GM21723 (cell line): ENCODE results near the gene MOK.

Source experiments
- ATAC-seq: cut with Tn5 transposase; IDR thresholded peaks from one replicate; pipeline ENCODE4 v1.9.1; 2021; ENCODE audit warnings: mild to moderate bottlenecking, moderate library complexity; ENCODE audit not compliant: unreplicated experiment

MOK gene

DNA sequence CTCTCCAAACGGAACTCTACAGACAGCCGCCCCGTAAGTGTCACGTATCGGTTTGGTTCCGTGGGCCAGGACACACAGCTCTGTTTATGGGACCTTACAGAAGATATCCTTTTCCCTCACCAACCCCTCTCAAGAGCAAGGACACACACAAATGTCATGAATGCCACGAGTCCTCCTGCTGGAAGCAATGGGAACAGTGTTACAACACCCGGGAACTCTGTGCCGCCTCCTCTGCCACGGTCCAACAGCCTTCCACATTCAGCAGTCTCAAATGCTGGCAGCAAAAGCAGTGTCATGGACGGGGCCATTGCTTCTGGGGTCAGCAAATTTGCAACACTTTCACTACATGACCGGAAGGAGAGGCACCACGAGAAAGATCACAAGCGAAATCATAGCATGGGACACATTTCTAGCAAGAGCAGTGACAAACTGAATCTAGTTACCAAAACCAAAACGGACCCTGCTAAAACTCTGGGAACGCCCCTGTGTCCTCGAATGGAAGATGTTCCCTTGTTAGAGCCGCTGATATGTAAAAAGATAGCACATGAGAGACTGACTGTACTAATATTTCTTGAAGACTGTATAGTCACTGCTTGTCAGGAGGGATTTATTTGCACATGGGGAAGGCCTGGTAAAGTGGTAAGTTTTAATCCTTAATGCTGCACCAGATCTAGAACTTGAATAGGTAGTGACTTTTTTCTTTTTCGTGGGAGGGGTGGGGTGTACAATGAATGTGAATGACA is 95.6 kb downstream of the MOK start:
- ATAC-seq = no peak

- no peak for ATAC-seq
Measured at GRCh38 chr14:102208741-102209140, 96.2 kb downstream of the MOK start.

DNA sequence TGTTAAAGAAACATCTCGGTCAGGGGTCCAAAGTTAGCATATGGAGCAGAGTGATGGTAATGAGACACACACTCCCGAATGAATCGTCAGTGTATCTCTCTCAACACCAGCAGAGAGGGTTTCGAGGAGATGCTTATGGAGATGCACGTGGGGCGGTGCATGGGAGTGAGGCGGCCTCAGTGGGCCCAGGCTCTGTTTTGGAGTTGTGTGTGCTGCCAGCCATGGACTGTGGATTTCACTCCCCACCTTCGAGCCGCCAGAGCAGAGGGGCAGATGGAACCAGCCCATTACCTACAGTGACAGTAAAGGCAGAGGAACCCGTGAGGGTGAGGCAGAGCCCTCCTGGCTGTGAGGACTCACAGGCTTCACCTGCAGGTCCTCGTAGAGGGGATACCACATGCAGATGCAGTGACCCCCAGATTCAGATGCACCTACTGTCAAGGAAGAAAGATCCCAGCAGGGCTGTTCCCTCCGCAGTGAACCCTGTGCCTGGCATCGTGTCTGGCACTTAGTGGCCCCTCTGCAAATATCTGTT is 97.1 kb downstream of the MOK start:
- no peak for ATAC-seq

GRCh38 chr14:102206918-102207317 is 98.0 kb downstream of the MOK start:
- no peak for ATAC-seq

GRCh38 chr14:102205560-102205959 is 99.4 kb downstream of the MOK start:
- ATAC-seq = no peak

- no peak for ATAC-seq
Measured at GRCh38 chr14:102203382-102203781, 101.6 kb downstream of the MOK start.

DNA sequence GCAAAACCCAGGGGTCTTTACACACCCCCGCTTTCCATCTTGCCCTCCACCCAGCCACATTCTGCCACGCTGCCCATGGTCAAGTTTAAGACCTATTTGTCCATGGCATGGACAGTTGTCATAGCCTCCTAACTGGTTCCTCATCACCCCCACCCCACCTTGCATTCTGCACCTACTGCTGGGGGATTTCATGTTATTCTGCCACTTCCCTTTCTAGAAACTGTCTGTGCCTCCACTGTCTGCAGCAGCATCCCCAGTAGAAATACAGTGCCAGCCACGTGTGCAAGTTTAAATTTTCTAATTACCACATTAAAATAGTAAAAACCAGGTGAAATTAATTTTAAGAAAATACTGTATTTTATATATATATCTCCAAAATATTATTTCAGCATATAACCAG is 102.0 kb downstream of the MOK start:
- no peak for ATAC-seq

GRCh38 chr14:102201776-102202175 is 103.2 kb downstream of the MOK start:
- ATAC-seq = no peak

DNA sequence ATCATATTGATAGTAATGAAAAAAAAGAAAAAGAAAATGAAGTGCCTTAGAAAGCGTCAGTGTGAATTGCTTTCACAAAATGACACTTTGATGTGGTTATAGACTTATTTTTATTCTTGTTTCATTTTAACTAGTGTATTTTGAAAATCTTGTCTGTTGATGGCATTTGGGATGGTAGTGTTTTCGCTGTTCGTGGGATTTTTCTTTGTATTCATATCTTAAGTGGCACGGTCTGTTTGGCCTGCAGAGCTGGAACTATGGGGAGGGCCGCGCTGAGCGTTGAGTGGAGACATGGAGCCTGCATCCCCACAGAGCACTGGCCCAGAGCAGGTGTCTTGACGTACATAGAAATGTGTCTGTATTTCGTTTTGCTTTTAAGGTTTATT is 103.6 kb downstream of the MOK start:
- no peak for ATAC-seq

GRCh38 chr14:102200690-102201352 is 104.1 kb downstream of the MOK start:
- ATAC-seq = no peak

- ATAC-seq = no peak
Measured at GRCh38 chr14:102197317-102197853, 107.6 kb downstream of the MOK start.

- no peak for ATAC-seq
Measured at GRCh38 chr14:102196902-102197230, 108.1 kb downstream of the MOK start.

- ATAC-seq = no peak
Measured at GRCh38 chr14:102196039-102196901, 108.7 kb downstream of the MOK start.

GRCh38 chr14:102195446-102195845 is 109.5 kb downstream of the MOK start:
- ATAC-seq = no peak

DNA sequence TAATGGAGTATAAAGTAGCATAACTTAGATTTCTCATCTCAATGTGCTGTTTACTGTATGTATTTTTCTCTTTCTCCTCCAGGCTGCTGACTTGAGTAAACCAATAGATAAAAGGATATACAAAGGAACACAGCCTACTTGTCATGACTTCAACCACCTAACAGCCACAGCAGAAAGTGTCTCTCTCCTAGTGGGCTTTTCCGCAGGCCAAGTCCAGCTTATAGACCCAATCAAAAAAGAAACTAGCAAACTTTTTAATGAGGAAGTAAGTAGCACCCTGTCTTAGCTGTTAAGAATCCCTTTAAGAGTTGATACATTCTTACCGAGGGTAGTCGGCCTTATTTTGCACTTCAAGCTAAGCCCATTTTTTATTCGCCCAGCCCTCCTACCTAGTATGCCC is 110.1 kb downstream of the MOK start:
- no peak for ATAC-seq

- ATAC-seq = no peak
Measured at GRCh38 chr14:102192840-102193502, 112.0 kb downstream of the MOK start.

GRCh38 chr14:102189874-102190273 is 115.1 kb downstream of the MOK start:
- ATAC-seq = no peak

GRCh38 chr14:102188187-102188586 is 116.8 kb downstream of the MOK start:
- ATAC-seq = no peak

GRCh38 chr14:102187568-102188001 is 117.4 kb downstream of the MOK start:
- ATAC-seq = no peak

GRCh38 chr14:102187044-102187443 is 117.9 kb downstream of the MOK start:
- ATAC-seq = no peak

GRCh38 chr14:102185360-102185759 is 119.6 kb downstream of the MOK start:
- ATAC-seq = no peak
